Suprapubic skin (tissue), 3 donors: ENCODE measurements around the gene NMRAL1.

Experiments
- CTCF ChIP-seq, 2 donors: fragments of 200-600 bp in 1 of 2; fragments of 450-650 bp in 1 of 2; sonication (generic) in 1 of 2; IDR thresholded peaks; one replicate each; pipeline ENCODE4 v1.5.1; 2016 to 2019; ENCODE audit warnings: antibody characterized with exemption in 2 of 2, mild to moderate bottlenecking in 1 of 2, moderate library complexity in 1 of 2
- EP300 ChIP-seq: sonication (generic); formaldehyde crosslinking; IDR thresholded peaks from one replicate; pipeline ENCODE4 v1.6.1; 2017; ENCODE audit warnings: antibody characterized with exemption
- POLR2A ChIP-seq, 2 donors: fragments of 450-650 bp; IDR thresholded peaks; one replicate each; pipeline ENCODE4 v1.6.1; 2017; ENCODE audit warnings: antibody characterized with exemption in 2 of 2, mild to moderate bottlenecking in 2 of 2, moderate library complexity in 2 of 2

DNA sequence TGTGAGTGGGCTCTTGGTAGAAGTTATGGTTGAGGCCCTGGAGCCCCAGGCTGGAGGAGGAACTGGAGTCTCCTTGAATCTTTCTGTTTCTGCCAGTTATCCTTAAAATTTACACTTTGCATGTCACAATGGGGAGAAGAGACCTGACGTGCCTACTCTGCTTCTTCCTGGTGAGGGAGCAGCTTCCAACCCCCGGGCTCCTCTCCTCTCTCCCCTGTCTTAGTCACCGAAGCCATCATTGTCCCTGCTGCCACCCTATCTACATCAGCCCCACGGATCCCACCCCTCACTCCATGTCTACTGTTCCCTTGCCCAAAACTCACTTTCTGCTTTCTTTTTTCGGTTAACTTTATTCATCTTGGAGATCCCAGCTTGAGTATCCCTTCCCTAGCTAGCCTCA is 31.2 kb downstream of the NMRAL1 start:
- TF ChIP-seq POLR2A (IDR thresholded peaks at IDR 0.05): no peak
- TF ChIP-seq CTCF (IDR thresholded peaks at IDR 0.05): no peak
- no peak for TF ChIP-seq EP300
